Right lobe of liver (tissue), 6 donors: Measurements from ENCODE around the gene GALNT5. TPM values are rescaled to one million over a fixed set of nuclear protein-coding genes. Genes with fewer than 3 reads are reported as not detected.

ENCODE experiments used
- ATAC-seq, 4 donors: fragments of 200-7000 bp; cut with Tn5 transposase; one replicate each; pipeline ENCODE4 v1.9.1; 2020; ENCODE audit warnings: mild to moderate bottlenecking in 4 of 4, moderate library complexity in 4 of 4
- DNase-seq, 3 donors: peaks; one replicate each; pipeline ENCODE4 v3.0.0-alpha.2; 2020
- H3K27ac ChIP-seq, 3 donors: fragments of 200-600 bp; one replicate each; pipeline ENCODE4 v1.8.0; 2022
- H3K27me3 ChIP-seq, 2 donors: fragments of 200-600 bp; one replicate each; pipeline ENCODE4 v1.8.0; 2022
- H3K36me3 ChIP-seq, 4 donors: fragments of 200-600 bp; sonication (generic) in 1 of 4; one replicate each; pipeline versions ENCODE4 v1.5.1 to v1.8.0; 2017 to 2022; ENCODE audit warnings: control low read depth in 1 of 4
- H3K4me1 ChIP-seq, 4 donors: fragments of 200-600 bp; sonication (generic) in 1 of 4; one replicate each; pipeline versions ENCODE4 v1.5.1 to v1.8.0; 2017 to 2022; ENCODE audit warnings: control low read depth in 1 of 4
- H3K4me3 ChIP-seq, 3 donors: fragments of 200-600 bp; one replicate each; pipeline ENCODE4 v1.8.0; 2022
- H3K9me3 ChIP-seq, 4 donors: fragments of 200-600 bp; sonication (generic) in 1 of 4; one replicate each; pipeline versions ENCODE4 v1.5.1 to v1.8.0; 2017 to 2022; ENCODE audit warnings: control low read depth in 1 of 4
- CTCF ChIP-seq, 4 donors: fragments of 200-600 bp in 3 of 4; fragments of 450-650 bp in 1 of 4; IDR thresholded peaks; one replicate each; pipeline versions ENCODE4 v1.5.1 to v1.8.0; 2016 to 2022; ENCODE audit warnings: antibody characterized with exemption in 4 of 4, mild to moderate bottlenecking in 2 of 4
- POLR2A ChIP-seq: fragments of 450-650 bp; IDR thresholded peaks from one replicate; pipeline ENCODE4 v1.6.1; 2017; ENCODE audit warnings: antibody characterized with exemption, mild to moderate bottlenecking
- WGBS: methylation state at CpG from one replicate; pipeline ENCODE4 v1.1.6; 2018; ENCODE audit warnings: low coverage, low lambda C conversion rate; ENCODE audit not compliant: insufficient coverage; ENCODE audit errors: missing lambda C conversion rate; 5-methylcytosine and 5-hydroxymethylcytosine counted together
- intact Hi-C, 2 donors: fragments of 100-400 bp; cut with DNase I; formaldehyde crosslinking; loops; one replicate each; pipeline versions ENCODE4 v1.11.2 to v1.14.1; 2022
- total RNA-seq, 6 experiments: library from RNA; depleted of rRNA in 2 of 6; stranded (reverse); fragments of >200 nt in 2 of 6; fragmentation: NEBNext Ultra II Directional in 3 of 6; extraction: Animal tissue kit (Norgen Biotek cat#: 25700) in 3 of 6; gene quantifications; one replicate each; pipeline versions ENCODE4 v1.1.0 to v1.2.4, GENCODE V29; 2016 to 2023
- donor health status: DM: no; HTN: yes; CAD: no.
- donor health status: DM: no; HTN: no; CAD: no.
- donor health status: DM: no; HTN: no; CAD: no.
- donor health status: DM: no; HTN: yes; CAD: no.
- donor health status: DM: no; HTN: yes; CAD: no.

Gene GALNT5
- total RNA-seq, 6 experiments from 2014 or later: 0.07 TPM; not detected in 5

DNA sequence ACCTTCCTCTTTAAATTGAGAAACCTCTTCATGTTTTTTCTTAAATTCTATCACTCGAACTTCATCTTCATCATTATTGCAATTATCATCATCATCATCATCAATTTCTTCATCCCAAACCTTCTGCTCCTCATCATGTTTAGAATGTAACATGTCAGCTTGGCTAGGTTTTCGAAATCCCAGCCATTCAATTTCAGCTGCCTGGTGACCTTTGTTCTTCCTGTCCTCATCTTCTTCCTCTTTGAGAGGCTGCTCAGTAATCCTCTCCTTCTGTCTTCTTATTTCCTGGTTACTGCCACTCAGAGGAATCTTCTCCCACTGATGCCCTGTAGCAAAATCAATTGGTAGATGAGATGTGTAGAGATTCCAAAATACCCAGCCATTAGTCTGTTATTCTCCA, 64.0 kb downstream of the GALNT5 start:
- intact Hi-C loops: no loop called here
- ATAC-seq (no peak), DNase-seq (no peak)
- Histone ChIP-seq H3K27ac (no peak overlapping the region), H3K9me3 (no peaks in the 10 kb centered on the region), H3K36me3 (no peaks in the 10 kb centered on the region), H3K4me3 (no peak overlapping the region), H3K4me1 (no peaks in the 10 kb centered on the region), H3K27me3 (no peaks in the 10 kb centered on the region)
- WGBS: 41% methylated on average over 2 of the region's 2 CpGs
- TF ChIP-seq POLR2A (no peak), CTCF (IDR thresholded peaks at IDR 0.05) (no peak)

DNA sequence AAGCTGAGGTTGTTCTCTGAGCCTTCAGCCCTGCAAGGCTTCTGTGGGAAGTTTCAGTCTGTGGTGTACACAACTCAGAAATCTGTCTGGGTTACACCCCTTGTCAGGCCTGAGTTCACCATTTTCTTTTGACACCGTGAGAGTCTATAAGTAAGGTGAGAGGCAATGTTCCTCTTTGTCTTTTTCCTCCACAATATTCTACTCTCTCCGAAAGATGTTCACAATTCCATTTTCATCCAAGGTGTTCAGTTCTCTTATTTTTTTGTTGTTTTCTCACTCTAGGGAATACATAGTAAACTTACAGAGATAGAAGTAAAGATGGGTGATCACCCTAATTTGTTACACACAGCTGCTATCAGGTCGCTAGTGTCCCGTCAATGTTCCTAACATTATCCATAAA, 64.9 kb downstream of the GALNT5 start:
- TF ChIP-seq CTCF (IDR thresholded peaks at IDR 0.05) (no peak), POLR2A (no peak)
- Histone ChIP-seq H3K4me1 (no peaks in the 10 kb centered on the region), H3K27ac (no peak overlapping the region), H3K4me3 (no peak overlapping the region), H3K9me3 (no peaks in the 10 kb centered on the region), H3K27me3 (no peaks in the 10 kb centered on the region), H3K36me3 (no peaks in the 10 kb centered on the region)
- intact Hi-C loops: no loop called here
- DNase-seq (no peak), ATAC-seq (no peak)
- WGBS: 81% methylated on average over 4 of the region's 4 CpGs

DNA sequence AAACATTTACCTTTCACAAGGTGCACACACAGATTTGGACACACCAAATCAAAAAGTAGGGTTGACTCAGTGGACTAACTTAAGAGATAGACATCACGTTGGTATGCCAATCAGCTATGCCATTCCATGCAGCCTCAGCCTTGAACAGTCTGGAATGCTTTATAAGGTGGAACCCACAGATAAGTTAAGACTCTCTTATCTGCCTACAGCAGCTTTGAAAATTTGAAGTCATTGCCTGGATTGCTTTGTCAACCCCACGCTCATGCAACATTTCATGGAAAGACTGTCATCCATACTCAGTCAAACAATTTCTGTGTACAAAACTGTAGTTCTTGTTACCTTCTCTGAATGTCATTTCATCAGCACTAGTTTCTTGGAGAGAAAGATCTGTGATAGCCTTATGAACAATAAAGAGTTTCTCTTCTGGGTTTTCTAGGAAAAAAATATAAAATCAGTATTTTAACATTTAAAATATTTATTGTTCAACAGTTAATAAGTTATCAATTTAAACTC, 66.9 kb downstream of the GALNT5 start:
- TF ChIP-seq CTCF (IDR thresholded peaks at IDR 0.05) (no peak), POLR2A (no peak)
- 80% methylated on average over 2 of the region's 2 CpGs for WGBS
- Histone ChIP-seq H3K4me1 (no peaks in the 10 kb centered on the region), H3K27ac (no peak overlapping the region), H3K4me3 (no peak overlapping the region), H3K27me3 (no peaks in the 10 kb centered on the region), H3K36me3 (no peaks in the 10 kb centered on the region), H3K9me3 (no peaks in the 10 kb centered on the region)
- intact Hi-C loops: no loop called here
- no peak for DNase-seq
- no peak for ATAC-seq

GRCh38 chr2:157325786-157326185, 68.3 kb downstream of the GALNT5 start, which contains the start of gene ERMN:
Gene ERMN, minus strand, starts transcription at chr2:157325824. Its CDS starts 182 bp downstream, at chr2:157325642.
- TF ChIP-seq POLR2A (no peak), CTCF (IDR thresholded peaks at IDR 0.05) (no peak)
- Histone ChIP-seq H3K27me3 (no peaks in the 10 kb centered on the region), H3K36me3 (no peaks in the 10 kb centered on the region), H3K4me1 (peaks cover 0 to 5% (median 0%) of the 10 kb centered on the region in 4 donors), H3K4me3 (no peak within 1 kb of the TSS), H3K27ac (no peak within 1 kb of the TSS), H3K9me3 (no peaks in the 10 kb centered on the region)
- intact Hi-C loops: no loop called here
- ATAC-seq (no peak), DNase-seq (no peak)

GRCh38 chr2:157326698-157327097, 69.2 kb downstream of the GALNT5 start:
- TF ChIP-seq POLR2A (no peak), CTCF (IDR thresholded peaks at IDR 0.05) (no peak)
- Histone ChIP-seq H3K4me3 (no peak overlapping the region), H3K4me1 (peaks cover 0 to 5% (median 0%) of the 10 kb centered on the region in 4 donors), H3K36me3 (no peaks in the 10 kb centered on the region), H3K27me3 (no peaks in the 10 kb centered on the region), H3K27ac (no peak overlapping the region), H3K9me3 (no peaks in the 10 kb centered on the region)
- ATAC-seq (no peak), DNase-seq (no peak)
- WGBS: 69% methylated on average over 3 of the region's 3 CpGs
- intact Hi-C loops: no loop called here
